ENCODE measurements around the gene FAM53A. TPM values are rescaled to one million over a fixed set of nuclear protein-coding genes. Genes with fewer than 3 reads are reported as not detected.

Gene FAM53A
- total RNA-seq, 3 donors from 2014 or later: 0.65 to 1.8 (median 1.4) TPM

DNA sequence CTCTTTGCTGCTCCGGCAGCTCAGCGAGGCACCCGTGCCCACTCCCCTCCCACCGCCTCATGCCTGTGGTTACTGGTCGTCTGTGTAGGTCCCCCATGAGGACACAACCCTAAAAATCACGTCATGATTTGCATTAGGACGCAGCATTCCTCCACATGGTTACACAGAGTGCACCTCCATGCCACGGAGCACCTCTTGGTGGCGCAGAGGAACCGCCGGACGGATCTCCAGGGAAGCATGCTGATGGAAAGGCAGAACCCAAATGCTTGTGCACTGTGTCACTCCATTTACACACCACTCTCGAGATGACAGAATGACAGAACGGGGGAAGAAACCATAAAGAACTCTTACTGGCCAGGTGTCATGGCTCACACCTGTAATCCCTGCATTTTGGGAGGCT is 22.4 kb downstream of the FAM53A start:
- ATAC-seq: no peak
- intact Hi-C loops (cut with DNase I, micrococcal nuclease): no loop called here

GRCh38 chr4:1660948-1661677 is 23.0 kb downstream of the FAM53A start:
- no peak for ATAC-seq
- no peak for TF ChIP-seq CTCF (IDR thresholded peaks at IDR 0.05)
- no peak for DNase-seq
- intact Hi-C loops (cut with DNase I, micrococcal nuclease): no loop called here
- no peaks in the 10 kb centered on the region for H3K4me1 ChIP-seq (ENCODE audit: low read depth)
- H3K9me3 ChIP-seq: no peaks in the 10 kb centered on the region
- no peaks in the 10 kb centered on the region for H3K36me3 ChIP-seq (ENCODE audit: low read depth)
- H3K4me3 ChIP-seq: no peak overlapping the region

More for the DNA sequence above, 22.4 kb downstream of the FAM53A start:
- TF ChIP-seq CTCF (IDR thresholded peaks at IDR 0.05): no peak
- DNase-seq: no peak
- Histone ChIP-seq H3K9me3 (no peaks in the 10 kb centered on the region), H3K4me1 (ENCODE audit: low read depth) (no peaks in the 10 kb centered on the region), H3K36me3 (ENCODE audit: low read depth) (no peaks in the 10 kb centered on the region), H3K4me3 (no peak overlapping the region)

- Histone ChIP-seq H3K9me3 (no peaks in the 10 kb centered on the region), H3K4me1 (ENCODE audit: low read depth) (no peaks in the 10 kb centered on the region), H3K36me3 (ENCODE audit: low read depth) (no peaks in the 10 kb centered on the region), H3K4me3 (no peak overlapping the region)
- DNase-seq (no peak), ATAC-seq (no peak)
- intact Hi-C loops (cut with DNase I, micrococcal nuclease): no loop called here
- TF ChIP-seq CTCF (IDR thresholded peaks at IDR 0.05): no peak
Measured at GRCh38 chr4:1659104-1660043, 24.7 kb downstream of the FAM53A start.

- H3K9me3 ChIP-seq: no peaks in the 10 kb centered on the region
- no peak for TF ChIP-seq CTCF (IDR thresholded peaks at IDR 0.05)
- no peaks in the 10 kb centered on the region for H3K36me3 ChIP-seq (ENCODE audit: low read depth)
- DNase-seq (no peak), ATAC-seq (no peak)
- H3K4me3 ChIP-seq: no peak overlapping the region
- intact Hi-C loops (cut with DNase I, micrococcal nuclease): no loop called here
- no peaks in the 10 kb centered on the region for H3K4me1 ChIP-seq (ENCODE audit: low read depth)
Measured at GRCh38 chr4:1658581-1658980, 25.5 kb downstream of the FAM53A start.

DNA sequence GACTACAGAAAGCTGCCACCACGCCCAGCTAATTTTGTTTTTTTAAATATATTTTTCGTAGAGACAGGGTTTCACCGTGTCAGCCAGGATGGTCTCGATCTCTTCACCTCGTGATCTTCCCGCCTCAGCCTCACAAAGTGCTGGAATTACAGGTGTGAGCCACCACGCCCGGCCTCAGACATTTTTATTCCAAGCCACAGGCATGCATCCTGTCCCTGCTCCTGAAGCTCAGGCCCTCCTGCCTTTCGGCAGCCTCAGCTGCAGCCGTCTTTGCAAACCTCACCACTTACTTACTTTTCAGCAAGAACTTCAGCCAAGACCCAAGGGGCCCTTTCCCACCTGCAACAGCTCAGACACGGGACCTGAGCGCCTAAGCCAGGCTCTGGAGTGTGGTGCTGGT is 26.0 kb downstream of the FAM53A start:
- Histone ChIP-seq H3K4me3 (no peak overlapping the region), H3K36me3 (ENCODE audit: low read depth) (no peaks in the 10 kb centered on the region), H3K4me1 (ENCODE audit: low read depth) (no peaks in the 10 kb centered on the region), H3K9me3 (no peaks in the 10 kb centered on the region)
- intact Hi-C loops (cut with DNase I, micrococcal nuclease): no loop called here
- DNase-seq (no peak), ATAC-seq (no peak)
- no peak for TF ChIP-seq CTCF (IDR thresholded peaks at IDR 0.05)
